ENCODE results near the gene CNRIP1.

The CNRIP1 gene

GRCh38 chr2:68250652-68251186 is 69.0 kb downstream of the CNRIP1 start:
- no peak for DNase-seq (ENCODE audit: low read depth)
- TF ChIP-seq POLR2A (IDR thresholded peaks at IDR 0.05; ENCODE audit: extremely low read depth, insufficient read length) (no peak), CTCF (IDR thresholded peaks at IDR 0.05; ENCODE audit: low read depth, low read length) (no peak), MAX (IDR thresholded peaks at IDR 0.05; ENCODE audit: low read depth, low read length) (no peak), MYC (IDR thresholded peaks at IDR 0.05; ENCODE audit: low read depth, low read length) (no peak)
- peak overlapping the region; percentile 84 for H3K4me3 ChIP-seq (ENCODE audit: low read depth, low read length)

- H3K4me3 ChIP-seq (ENCODE audit: low read depth, low read length), result peak overlapping the region; percentile 84
- no peak for TF ChIP-seq MAX (IDR thresholded peaks at IDR 0.05; ENCODE audit: low read depth, low read length)
- no peak for TF ChIP-seq CTCF (IDR thresholded peaks at IDR 0.05; ENCODE audit: low read depth, low read length)
- TF ChIP-seq POLR2A (IDR thresholded peaks at IDR 0.05; ENCODE audit: extremely low read depth, insufficient read length), result no peak
- no peak for TF ChIP-seq MYC (IDR thresholded peaks at IDR 0.05; ENCODE audit: low read depth, low read length)
- DNase-seq (ENCODE audit: low read depth), result peak; percentile 50
Observed at GRCh38 chr2:68250196-68250595, 69.6 kb downstream of the CNRIP1 start.

- peak; percentile 35 for DNase-seq (ENCODE audit: low read depth)
- H3K4me3 ChIP-seq (ENCODE audit: low read depth, low read length), result peak overlapping the region; percentile 84
- TF ChIP-seq MYC (IDR thresholded peaks at IDR 0.05; ENCODE audit: low read depth, low read length) (no peak), CTCF (IDR thresholded peaks at IDR 0.05; ENCODE audit: low read depth, low read length) (no peak), POLR2A (IDR thresholded peaks at IDR 0.05; ENCODE audit: extremely low read depth, insufficient read length) (no peak), MAX (IDR thresholded peaks at IDR 0.05; ENCODE audit: low read depth, low read length) (no peak)
Observed at GRCh38 chr2:68248806-68249205, 70.9 kb downstream of the CNRIP1 start.

- H3K4me3 ChIP-seq (ENCODE audit: low read depth, low read length), result peak overlapping the region; percentile 84
- TF ChIP-seq MYC (IDR thresholded peaks at IDR 0.05; ENCODE audit: low read depth, low read length) (no peak), CTCF (IDR thresholded peaks at IDR 0.05; ENCODE audit: low read depth, low read length) (no peak), POLR2A (IDR thresholded peaks at IDR 0.05; ENCODE audit: extremely low read depth, insufficient read length) (no peak), MAX (IDR thresholded peaks at IDR 0.05; ENCODE audit: low read depth, low read length) (no peak)
- no peak for DNase-seq (ENCODE audit: low read depth)
Observed at GRCh38 chr2:68248361-68248760, 71.4 kb downstream of the CNRIP1 start.

- TF ChIP-seq MYC (IDR thresholded peaks at IDR 0.05; ENCODE audit: low read depth, low read length), result no peak
- TF ChIP-seq POLR2A (IDR thresholded peaks at IDR 0.05; ENCODE audit: extremely low read depth, insufficient read length), result no peak
- no peak for TF ChIP-seq MAX (IDR thresholded peaks at IDR 0.05; ENCODE audit: low read depth, low read length)
- TF ChIP-seq CTCF (IDR thresholded peaks at IDR 0.05; ENCODE audit: low read depth, low read length), result no peak
- DNase-seq (ENCODE audit: low read depth), result peak; percentile 45
- H3K4me3 ChIP-seq (ENCODE audit: low read depth, low read length), result no peak overlapping the region
Observed at GRCh38 chr2:68246396-68246795, 73.4 kb downstream of the CNRIP1 start.

Measured in NB4 (cell line).